GM23338 (cell line): ENCODE measurements around the gene FPGS. TPM values are rescaled to one million over a fixed set of nuclear protein-coding genes. Genes with fewer than 3 reads are reported as not detected.

Experiments used
- ATAC-seq: fragments of 200-7000 bp; cut with Tn5 transposase; 3 replicates; pipeline ENCODE4 v1.9.1; 2020
- DNase-seq: peaks from one replicate; pipeline ENCODE4 v3.0.0-alpha.2; 2015; ENCODE audit warnings: low spot score
- H2AFZ ChIP-seq: fragments of 200-600 bp; sonication (generic); 2 replicates; pipeline ENCODE4 v1.8.0; 2016; ENCODE audit warnings: antibody characterized with exemption, mild to moderate bottlenecking, moderate library complexity
- H3F3A ChIP-seq: fragments of 200-600 bp; sonication (generic); replicated peaks from 2 replicates; pipeline ENCODE4 v1.8.0; 2017; ENCODE audit warnings: antibody characterized with exemption, mixed run types, low read depth
- H3K27ac ChIP-seq: fragments of 200-600 bp; sonication (generic); 2 replicates; pipeline ENCODE4 v1.6.1; 2016; ENCODE audit warnings: low read depth
- H3K27me3 ChIP-seq: fragments of 200-600 bp; sonication (generic); 2 replicates; pipeline ENCODE4 v1.8.0; 2016; ENCODE audit warnings: mild to moderate bottlenecking, mixed run types, moderate library complexity; ENCODE audit not compliant: insufficient read depth
- H3K36me3 ChIP-seq: fragments of 200-600 bp; sonication (generic); 2 replicates; pipeline ENCODE4 v1.8.0; 2016; ENCODE audit warnings: mild to moderate bottlenecking; ENCODE audit not compliant: insufficient read depth
- H3K4me1 ChIP-seq: fragments of 200-600 bp; sonication (generic); 2 replicates; pipeline ENCODE4 v1.8.0; 2016; ENCODE audit warnings: mild to moderate bottlenecking, moderate library complexity; ENCODE audit not compliant: insufficient read depth
- H3K4me2 ChIP-seq: fragments of 200-600 bp; sonication (generic); 2 replicates; pipeline ENCODE4 v1.7.1; 2017; ENCODE audit warnings: mixed run types
- H3K4me3 ChIP-seq: fragments of 200-600 bp; sonication (generic); 2 replicates; pipeline ENCODE4 v1.6.1; 2016; ENCODE audit warnings: mixed run types
- H3K79me2 ChIP-seq: fragments of 200-600 bp; sonication (generic); replicated peaks from 2 replicates; pipeline ENCODE4 v1.8.0; 2017; ENCODE audit warnings: mild to moderate bottlenecking; ENCODE audit not compliant: insufficient read depth
- H3K9me2 ChIP-seq: fragments of 200-600 bp; sonication (generic); 2 replicates; pipeline ENCODE4 v1.8.0; 2017; ENCODE audit not compliant: insufficient read depth
- H4K20me1 ChIP-seq: fragments of 200-600 bp; sonication (generic); replicated peaks from 2 replicates; pipeline ENCODE4 v1.8.0; 2017; ENCODE audit warnings: mild to moderate bottlenecking; ENCODE audit not compliant: insufficient read depth
- H3K27ac Mint-ChIP-seq: 2 replicates; pipeline ENCODE4 v1.8.0; 2020; ENCODE audit warnings: inconsistent platforms, mild to moderate bottlenecking, moderate library complexity, mixed read lengths
- H3K27me3 Mint-ChIP-seq: 3 replicates; pipeline ENCODE4 v1.8.0; 2022; ENCODE audit warnings: low read depth, mild to moderate bottlenecking, moderate library complexity, mixed read lengths, inconsistent platforms; ENCODE audit not compliant: insufficient read depth, poor library complexity
- H3K36me3 Mint-ChIP-seq: 3 replicates; pipeline ENCODE4 v1.8.0; 2021; ENCODE audit warnings: low read depth, mild to moderate bottlenecking, inconsistent platforms, moderate library complexity, mixed read lengths
- H3K4me1 Mint-ChIP-seq: 3 replicates; pipeline ENCODE4 v1.8.0; 2020; ENCODE audit warnings: mild to moderate bottlenecking, inconsistent platforms, mixed read lengths
- H3K4me3 Mint-ChIP-seq: 3 replicates; pipeline ENCODE4 v1.8.0; 2021; ENCODE audit warnings: moderate library complexity, mild to moderate bottlenecking, inconsistent platforms, mixed read lengths
- H3K9me3 Mint-ChIP-seq: 3 replicates; pipeline ENCODE4 v1.8.0; 2020; ENCODE audit warnings: moderate library complexity, mild to moderate bottlenecking, inconsistent platforms, mixed read lengths
- CREB1 ChIP-seq: fragments of 250-450 bp; sonication (Bioruptor Pico); IDR thresholded peaks from 2 replicates; pipeline ENCODE4 v1.5.0; 2020; ENCODE audit warnings: low read depth, mild to moderate bottlenecking, moderate library complexity
- EZH2 ChIP-seq: fragments of 200-600 bp; sonication (generic); IDR thresholded peaks from one replicate; pipeline ENCODE4 v1.8.0; 2017; ENCODE audit warnings: antibody characterized with exemption, mild to moderate bottlenecking, low read depth; ENCODE audit not compliant: unreplicated experiment
- JUNB ChIP-seq: IDR thresholded peaks from one replicate; pipeline ENCODE4 v1.6.1; 2016; ENCODE audit warnings: antibody characterized with exemption; ENCODE audit not compliant: unreplicated experiment
- POLR2AphosphoS5 ChIP-seq: IDR thresholded peaks from 2 replicates; pipeline ENCODE4 v1.6.1; 2016; ENCODE audit warnings: antibody characterized with exemption, low read depth
- STAT1 ChIP-seq: IDR thresholded peaks from one replicate; pipeline ENCODE4 v1.6.1; 2016; ENCODE audit warnings: antibody characterized with exemption; ENCODE audit not compliant: unreplicated experiment
- ZNF114 ChIP-seq: fragments of 250-450 bp; sonication (Bioruptor Pico); IDR thresholded peaks from 2 replicates; pipeline ENCODE4 v1.5.0; 2020; ENCODE audit warnings: mild to moderate bottlenecking, moderate library complexity
- ZNF331 ChIP-seq: fragments of 250-450 bp; sonication (Bioruptor Pico); IDR thresholded peaks from 2 replicates; pipeline ENCODE4 v1.5.0; 2020; ENCODE audit warnings: low read depth, mild to moderate bottlenecking, moderate library complexity
- polyA plus RNA-seq: library from polyadenylated mRNA; unstranded; fragments of >200 nt; fragmentation: Nextera tagmentation; extraction: Ambion mirVana; gene quantifications from 2 replicates; pipeline ENCODE4 v1.2.1, GENCODE V29; 2016
- total RNA-seq: library from RNA; depleted of rRNA; stranded (reverse); fragments of >200 nt; shearing (Covaris generic); gene quantifications from 2 replicates; pipeline ENCODE4 v1.2.3, GENCODE V29; 2014
- TF ChIP-seq, protein P1 (sequence below): fragments of 250-450 bp; sonication (Bioruptor Pico); IDR thresholded peaks from 2 replicates; pipeline ENCODE4 v1.5.0; 2020; ENCODE audit warnings: mild to moderate bottlenecking, moderate library complexity
- TF ChIP-seq, protein P2 (sequence below): IDR thresholded peaks from 2 replicates; pipeline ENCODE4 v1.6.1; 2016; ENCODE audit warnings: antibody characterized with exemption
- TF ChIP-seq, protein P3 (sequence below): IDR thresholded peaks from one replicate; pipeline ENCODE4 v1.6.1; 2018; ENCODE audit warnings: antibody characterized with exemption; ENCODE audit not compliant: unreplicated experiment

FPGS gene
- total and polyA plus RNA-seq, 2 experiments from 2014 or later, result 40.7 to 87.2 TPM

DNA sequence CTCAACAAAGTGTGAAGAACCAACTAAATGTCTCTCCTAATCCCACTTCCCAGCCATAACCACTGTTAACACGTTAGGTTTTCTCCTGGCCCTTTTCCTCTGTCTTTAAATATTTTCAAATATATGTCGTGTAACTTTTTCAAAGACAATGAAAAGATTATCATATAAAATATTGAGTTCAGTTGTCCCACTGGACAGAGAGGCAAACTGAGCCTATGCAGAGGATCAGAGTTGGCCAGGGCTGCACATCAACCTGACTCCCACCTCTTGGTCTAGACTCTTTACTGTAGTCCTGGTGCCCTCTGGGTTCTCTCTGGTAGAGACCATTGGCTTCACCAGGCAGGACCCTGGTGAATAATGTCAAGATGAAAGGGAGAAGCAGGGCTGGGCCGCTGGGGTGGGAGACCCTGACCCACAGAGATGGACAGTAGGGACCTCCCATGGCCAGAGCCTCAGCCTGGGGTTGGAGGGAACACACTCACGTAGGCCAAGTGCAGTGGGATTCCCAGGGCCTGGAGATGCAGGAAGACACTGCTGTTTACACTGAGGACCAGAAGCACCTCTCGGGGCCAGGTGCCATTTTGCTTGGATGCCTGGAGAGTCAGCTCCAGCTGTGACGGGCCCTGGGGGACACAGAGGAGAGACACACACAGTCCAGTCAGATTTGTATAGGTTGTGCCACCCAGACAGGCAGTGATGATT, 26.7 kb downstream of the FPGS start (continued):
- TF ChIP-seq, protein P1, sequence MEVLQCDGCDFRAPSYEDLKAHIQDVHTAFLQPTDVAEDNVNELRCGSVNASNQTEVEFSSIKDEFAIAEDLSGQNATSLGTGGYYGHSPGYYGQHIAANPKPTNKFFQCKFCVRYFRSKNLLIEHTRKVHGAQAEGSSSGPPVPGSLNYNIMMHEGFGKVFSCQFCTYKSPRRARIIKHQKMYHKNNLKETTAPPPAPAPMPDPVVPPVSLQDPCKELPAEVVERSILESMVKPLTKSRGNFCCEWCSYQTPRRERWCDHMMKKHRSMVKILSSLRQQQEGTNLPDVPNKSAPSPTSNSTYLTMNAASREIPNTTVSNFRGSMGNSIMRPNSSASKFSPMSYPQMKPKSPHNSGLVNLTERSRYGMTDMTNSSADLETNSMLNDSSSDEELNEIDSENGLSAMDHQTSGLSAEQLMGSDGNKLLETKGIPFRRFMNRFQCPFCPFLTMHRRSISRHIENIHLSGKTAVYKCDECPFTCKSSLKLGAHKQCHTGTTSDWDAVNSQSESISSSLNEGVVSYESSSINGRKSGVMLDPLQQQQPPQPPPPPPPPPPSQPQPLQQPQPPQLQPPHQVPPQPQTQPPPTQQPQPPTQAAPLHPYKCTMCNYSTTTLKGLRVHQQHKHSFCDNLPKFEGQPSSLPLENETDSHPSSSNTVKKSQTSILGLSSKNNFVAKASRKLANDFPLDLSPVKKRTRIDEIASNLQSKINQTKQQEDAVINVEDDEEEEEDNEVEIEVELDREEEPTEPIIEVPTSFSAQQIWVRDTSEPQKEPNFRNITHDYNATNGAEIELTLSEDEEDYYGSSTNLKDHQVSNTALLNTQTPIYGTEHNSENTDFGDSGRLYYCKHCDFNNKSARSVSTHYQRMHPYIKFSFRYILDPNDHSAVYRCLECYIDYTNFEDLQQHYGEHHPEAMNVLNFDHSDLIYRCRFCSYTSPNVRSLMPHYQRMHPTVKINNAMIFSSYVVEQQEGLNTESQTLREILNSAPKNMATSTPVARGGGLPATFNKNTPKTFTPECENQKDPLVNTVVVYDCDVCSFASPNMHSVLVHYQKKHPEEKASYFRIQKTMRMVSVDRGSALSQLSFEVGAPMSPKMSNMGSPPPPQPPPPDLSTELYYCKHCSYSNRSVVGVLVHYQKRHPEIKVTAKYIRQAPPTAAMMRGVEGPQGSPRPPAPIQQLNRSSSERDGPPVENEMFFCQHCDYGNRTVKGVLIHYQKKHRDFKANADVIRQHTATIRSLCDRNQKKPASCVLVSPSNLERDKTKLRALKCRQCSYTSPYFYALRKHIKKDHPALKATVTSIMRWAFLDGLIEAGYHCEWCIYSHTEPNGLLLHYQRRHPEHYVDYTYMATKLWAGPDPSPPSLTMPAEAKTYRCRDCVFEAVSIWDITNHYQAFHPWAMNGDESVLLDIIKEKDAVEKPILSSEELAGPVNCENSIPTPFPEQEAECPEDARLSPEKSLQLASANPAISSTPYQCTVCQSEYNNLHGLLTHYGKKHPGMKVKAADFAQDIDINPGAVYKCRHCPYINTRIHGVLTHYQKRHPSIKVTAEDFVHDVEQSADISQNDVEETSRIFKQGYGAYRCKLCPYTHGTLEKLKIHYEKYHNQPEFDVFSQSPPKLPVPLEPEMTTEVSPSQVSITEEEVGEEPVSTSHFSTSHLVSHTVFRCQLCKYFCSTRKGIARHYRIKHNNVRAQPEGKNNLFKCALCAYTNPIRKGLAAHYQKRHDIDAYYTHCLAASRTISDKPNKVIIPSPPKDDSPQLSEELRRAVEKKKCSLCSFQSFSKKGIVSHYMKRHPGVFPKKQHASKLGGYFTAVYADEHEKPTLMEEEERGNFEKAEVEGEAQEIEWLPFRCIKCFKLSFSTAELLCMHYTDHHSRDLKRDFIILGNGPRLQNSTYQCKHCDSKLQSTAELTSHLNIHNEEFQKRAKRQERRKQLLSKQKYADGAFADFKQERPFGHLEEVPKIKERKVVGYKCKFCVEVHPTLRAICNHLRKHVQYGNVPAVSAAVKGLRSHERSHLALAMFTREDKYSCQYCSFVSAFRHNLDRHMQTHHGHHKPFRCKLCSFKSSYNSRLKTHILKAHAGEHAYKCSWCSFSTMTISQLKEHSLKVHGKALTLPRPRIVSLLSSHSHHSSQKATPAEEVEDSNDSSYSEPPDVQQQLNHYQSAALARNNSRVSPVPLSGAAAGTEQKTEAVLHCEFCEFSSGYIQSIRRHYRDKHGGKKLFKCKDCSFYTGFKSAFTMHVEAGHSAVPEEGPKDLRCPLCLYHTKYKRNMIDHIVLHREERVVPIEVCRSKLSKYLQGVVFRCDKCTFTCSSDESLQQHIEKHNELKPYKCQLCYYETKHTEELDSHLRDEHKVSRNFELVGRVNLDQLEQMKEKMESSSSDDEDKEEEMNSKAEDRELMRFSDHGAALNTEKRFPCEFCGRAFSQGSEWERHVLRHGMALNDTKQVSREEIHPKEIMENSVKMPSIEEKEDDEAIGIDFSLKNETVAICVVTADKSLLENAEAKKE, result no peak
- TF ChIP-seq ZNF331 (CRISPR knock-in tag), result no peak

DNA sequence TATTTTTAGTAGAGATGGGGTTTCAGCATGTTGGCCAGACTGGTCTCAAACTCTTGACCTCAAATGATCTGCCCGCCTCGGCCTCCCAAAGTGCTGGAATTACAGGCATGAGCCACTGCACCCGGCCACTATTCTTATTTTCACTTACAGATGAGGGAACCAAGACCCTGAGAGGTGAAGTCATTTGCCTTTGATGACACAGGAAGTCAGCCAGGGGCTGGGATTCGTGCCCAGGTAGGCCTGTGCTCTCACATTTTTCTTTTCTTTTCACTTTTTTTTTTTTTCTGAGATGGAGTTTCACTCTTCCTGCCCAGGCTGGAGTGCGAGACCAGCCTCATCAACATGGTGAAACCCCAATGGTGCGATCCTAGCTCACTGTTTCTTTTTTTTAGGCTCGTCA, 29.6 kb downstream of the FPGS start:
- no peak for DNase-seq
- Histone ChIP-seq H3K27ac (no peak overlapping the region), H3K27me3 (peaks cover 2% of the 10 kb centered on the region; the same call in 1 of the 2 replicates), H3F3A (peaks cover 8% of the 10 kb centered on the region), H3K79me2 (no peaks in the 10 kb centered on the region), H3K36me3 (no peaks in the 10 kb centered on the region; the same call in 1 of the 2 replicates), H3K4me3 (no peak overlapping the region), H4K20me1 (no peaks in the 10 kb centered on the region), H3K4me2 (no peak overlapping the region), H2AFZ (no peak overlapping the region), H3K9me2 (no peaks in the 10 kb centered on the region), H3K4me1 (peaks cover 8% of the 10 kb centered on the region)
- H3K4me1 Mint-ChIP-seq, result peaks cover 18% of the 10 kb centered on the region
- no peak overlapping the region for H3K4me3 Mint-ChIP-seq
- H3K9me3 Mint-ChIP-seq, result no peaks in the 10 kb centered on the region; the same call in 2 of the 3 replicates
- H3K36me3 Mint-ChIP-seq, result no peaks in the 10 kb centered on the region
- peaks cover 9% of the 10 kb centered on the region for H3K27me3 Mint-ChIP-seq
- H3K27ac Mint-ChIP-seq, result no peak overlapping the region
- no peak for ATAC-seq
- TF ChIP-seq, protein P2, sequence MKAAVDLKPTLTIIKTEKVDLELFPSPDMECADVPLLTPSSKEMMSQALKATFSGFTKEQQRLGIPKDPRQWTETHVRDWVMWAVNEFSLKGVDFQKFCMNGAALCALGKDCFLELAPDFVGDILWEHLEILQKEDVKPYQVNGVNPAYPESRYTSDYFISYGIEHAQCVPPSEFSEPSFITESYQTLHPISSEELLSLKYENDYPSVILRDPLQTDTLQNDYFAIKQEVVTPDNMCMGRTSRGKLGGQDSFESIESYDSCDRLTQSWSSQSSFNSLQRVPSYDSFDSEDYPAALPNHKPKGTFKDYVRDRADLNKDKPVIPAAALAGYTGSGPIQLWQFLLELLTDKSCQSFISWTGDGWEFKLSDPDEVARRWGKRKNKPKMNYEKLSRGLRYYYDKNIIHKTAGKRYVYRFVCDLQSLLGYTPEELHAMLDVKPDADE, result no peak
- TF ChIP-seq EZH2 (no peak), JUNB (no peak), STAT1 (no peak), POLR2AphosphoS5 (no peak), ZNF114 (CRISPR knock-in tag) (no peak), CREB1 (CRISPR knock-in tag) (no peak), ZNF331 (CRISPR knock-in tag) (no peak)
- TF ChIP-seq, protein P3, sequence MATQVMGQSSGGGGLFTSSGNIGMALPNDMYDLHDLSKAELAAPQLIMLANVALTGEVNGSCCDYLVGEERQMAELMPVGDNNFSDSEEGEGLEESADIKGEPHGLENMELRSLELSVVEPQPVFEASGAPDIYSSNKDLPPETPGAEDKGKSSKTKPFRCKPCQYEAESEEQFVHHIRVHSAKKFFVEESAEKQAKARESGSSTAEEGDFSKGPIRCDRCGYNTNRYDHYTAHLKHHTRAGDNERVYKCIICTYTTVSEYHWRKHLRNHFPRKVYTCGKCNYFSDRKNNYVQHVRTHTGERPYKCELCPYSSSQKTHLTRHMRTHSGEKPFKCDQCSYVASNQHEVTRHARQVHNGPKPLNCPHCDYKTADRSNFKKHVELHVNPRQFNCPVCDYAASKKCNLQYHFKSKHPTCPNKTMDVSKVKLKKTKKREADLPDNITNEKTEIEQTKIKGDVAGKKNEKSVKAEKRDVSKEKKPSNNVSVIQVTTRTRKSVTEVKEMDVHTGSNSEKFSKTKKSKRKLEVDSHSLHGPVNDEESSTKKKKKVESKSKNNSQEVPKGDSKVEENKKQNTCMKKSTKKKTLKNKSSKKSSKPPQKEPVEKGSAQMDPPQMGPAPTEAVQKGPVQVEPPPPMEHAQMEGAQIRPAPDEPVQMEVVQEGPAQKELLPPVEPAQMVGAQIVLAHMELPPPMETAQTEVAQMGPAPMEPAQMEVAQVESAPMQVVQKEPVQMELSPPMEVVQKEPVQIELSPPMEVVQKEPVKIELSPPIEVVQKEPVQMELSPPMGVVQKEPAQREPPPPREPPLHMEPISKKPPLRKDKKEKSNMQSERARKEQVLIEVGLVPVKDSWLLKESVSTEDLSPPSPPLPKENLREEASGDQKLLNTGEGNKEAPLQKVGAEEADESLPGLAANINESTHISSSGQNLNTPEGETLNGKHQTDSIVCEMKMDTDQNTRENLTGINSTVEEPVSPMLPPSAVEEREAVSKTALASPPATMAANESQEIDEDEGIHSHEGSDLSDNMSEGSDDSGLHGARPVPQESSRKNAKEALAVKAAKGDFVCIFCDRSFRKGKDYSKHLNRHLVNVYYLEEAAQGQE, result no peak
